ENCODE results near the gene CYP3A7. TPM values are rescaled to one million over a fixed set of nuclear protein-coding genes. Genes with fewer than 3 reads are reported as not detected.
"Not testable (repeated sequence)": the region's sequence is repeated elsewhere in the genome, so short reads cannot be mapped to it uniquely, and the experiment has no call there.

Gene CYP3A7
- total RNA-seq, 2 experiments from 2014 or later = not detected

GRCh38 chr7:99730238-99730810 lies 4.7 kb downstream of the CYP3A7 start:
- Mint-ChIP-seq H3K9me3 (no peaks in the 10 kb centered on the region), H3K27me3 (no peaks in the 10 kb centered on the region), H3K4me1 (ENCODE audit: low read depth) (no peaks in the 10 kb centered on the region), H3K27ac (no peak overlapping the region), H3K4me3 (no peak overlapping the region), H3K36me3 (ENCODE audit: low read depth) (no peaks in the 10 kb centered on the region)
- ATAC-seq (ENCODE audit: poor library complexity) (no peak), DNase-seq (no peak)
- H3K27me3 ChIP-seq (ENCODE audit: control insufficient read depth in 1 of 2, insufficient read depth in 2 of 2, low read length in 2 of 2) = no peaks in the 10 kb centered on the region
- intact Hi-C loops (cut with DNase I, micrococcal nuclease) = no loop called here
- ChIA-PET POLR2A (interaction anchor here (0.6 kb wide), 1 partner anchor 1915 kb away, joined by 3 read pairs; no protein-coding TSS in a partner anchor), CTCF (no interaction called here)
- H3K36me3 ChIP-seq (ENCODE audit: insufficient read depth, low read length) = no peaks in the 10 kb centered on the region
- H3K9me3 ChIP-seq (ENCODE audit: control insufficient read depth in 1 of 2, insufficient read depth in 1 of 2, low read length in 2 of 2) = no peaks in the 10 kb centered on the region
- no peaks in the 10 kb centered on the region for H3K4me1 ChIP-seq (ENCODE audit: insufficient read depth, low read length)
- no peak overlapping the region for H3K27ac ChIP-seq (ENCODE audit: low read depth in 1 of 2, low read length in 2 of 2)
- no peak for TF ChIP-seq CTCF (IDR thresholded peaks at IDR 0.05)
- H3K4me3 ChIP-seq (ENCODE audit: low read length) = no peak overlapping the region

GRCh38 chr7:99729486-99730237 lies 5.3 kb downstream of the CYP3A7 start:
- intact Hi-C loops (cut with DNase I, micrococcal nuclease) = no loop called here
- POLR2A ChIA-PET = no interaction called here

GRCh38 chr7:99728615-99729014 lies 6.4 kb downstream of the CYP3A7 start:
- Mint-ChIP-seq H3K27ac (no peak overlapping the region), H3K36me3 (ENCODE audit: low read depth) (no peaks in the 10 kb centered on the region), H3K9me3 (no peaks in the 10 kb centered on the region), H3K27me3 (no peaks in the 10 kb centered on the region), H3K4me1 (ENCODE audit: low read depth) (no peaks in the 10 kb centered on the region), H3K4me3 (no peak overlapping the region)
- no peak overlapping the region for H3K4me3 ChIP-seq (ENCODE audit: low read length)
- POLR2A ChIA-PET = no interaction called here
- ATAC-seq (ENCODE audit: poor library complexity) (no peak), DNase-seq (no peak)
- H3K27ac ChIP-seq (ENCODE audit: low read depth in 1 of 2, low read length in 2 of 2) = no peak overlapping the region
- CTCF ChIA-PET = no interaction called here
- intact Hi-C loops (cut with DNase I, micrococcal nuclease) = no loop called here
- TF ChIP-seq CTCF (IDR thresholded peaks at IDR 0.05) = no peak
- no peaks in the 10 kb centered on the region for H3K27me3 ChIP-seq (ENCODE audit: control insufficient read depth in 1 of 2, insufficient read depth in 2 of 2, low read length in 2 of 2)
- H3K9me3 ChIP-seq (ENCODE audit: control insufficient read depth in 1 of 2, insufficient read depth in 1 of 2, low read length in 2 of 2) = no peaks in the 10 kb centered on the region
- H3K4me1 ChIP-seq (ENCODE audit: insufficient read depth, low read length) = no peaks in the 10 kb centered on the region
- no peaks in the 10 kb centered on the region for H3K36me3 ChIP-seq (ENCODE audit: insufficient read depth, low read length)

More at GRCh38 chr7:99729486-99730237, 5.3 kb downstream of the CYP3A7 start:
- H3K9me3 Mint-ChIP-seq = no peaks in the 10 kb centered on the region
- ATAC-seq (ENCODE audit: poor library complexity) = no peak
- H3K4me3 Mint-ChIP-seq = no peak overlapping the region
- CTCF ChIA-PET = no interaction called here
- Histone ChIP-seq H3K4me3 (ENCODE audit: low read length) (no peak overlapping the region), H3K27me3 (ENCODE audit: control insufficient read depth in 1 of 2, insufficient read depth in 2 of 2, low read length in 2 of 2) (no peaks in the 10 kb centered on the region), H3K36me3 (ENCODE audit: insufficient read depth, low read length) (no peaks in the 10 kb centered on the region), H3K9me3 (ENCODE audit: control insufficient read depth in 1 of 2, insufficient read depth in 1 of 2, low read length in 2 of 2) (no peaks in the 10 kb centered on the region), H3K4me1 (ENCODE audit: insufficient read depth, low read length) (no peaks in the 10 kb centered on the region), H3K27ac (ENCODE audit: low read depth in 1 of 2, low read length in 2 of 2) (no peak overlapping the region)
- no peaks in the 10 kb centered on the region for H3K36me3 Mint-ChIP-seq (ENCODE audit: low read depth)
- no peaks in the 10 kb centered on the region for H3K4me1 Mint-ChIP-seq (ENCODE audit: low read depth)
- TF ChIP-seq CTCF (IDR thresholded peaks at IDR 0.05) = no peak
- H3K27me3 Mint-ChIP-seq = no peaks in the 10 kb centered on the region
- no peak for DNase-seq
- no peak overlapping the region for H3K27ac Mint-ChIP-seq

GRCh38 chr7:99723201-99723600 lies 11.8 kb downstream of the CYP3A7 start:
- H3K36me3 ChIP-seq (ENCODE audit: insufficient read depth, low read length); H3K27ac ChIP-seq (ENCODE audit: low read depth in 1 of 2, low read length in 2 of 2); H3K27me3 ChIP-seq (ENCODE audit: control insufficient read depth in 1 of 2, insufficient read depth in 2 of 2, low read length in 2 of 2); H3K4me3 ChIP-seq (ENCODE audit: low read length); H3K27ac Mint-ChIP-seq; POLR2A ChIA-PET; DNase-seq; CTCF ChIA-PET; H3K9me3 ChIP-seq (ENCODE audit: control insufficient read depth in 1 of 2, insufficient read depth in 1 of 2, low read length in 2 of 2); H3K4me3 Mint-ChIP-seq; H3K36me3 Mint-ChIP-seq (ENCODE audit: low read depth); H3K27me3 Mint-ChIP-seq; H3K4me1 ChIP-seq (ENCODE audit: insufficient read depth, low read length); intact Hi-C loops (cut with DNase I, micrococcal nuclease); H3K9me3 Mint-ChIP-seq; ATAC-seq (ENCODE audit: poor library complexity): not testable (repeated sequence)
- H3K4me1 Mint-ChIP-seq (ENCODE audit: low read depth) = peaks cover 12% of the 10 kb centered on the region

Measured in CD4-positive, alpha-beta T cell (primary cell).